ENCODE data around the gene HERC6.

HERC6 gene

DNA sequence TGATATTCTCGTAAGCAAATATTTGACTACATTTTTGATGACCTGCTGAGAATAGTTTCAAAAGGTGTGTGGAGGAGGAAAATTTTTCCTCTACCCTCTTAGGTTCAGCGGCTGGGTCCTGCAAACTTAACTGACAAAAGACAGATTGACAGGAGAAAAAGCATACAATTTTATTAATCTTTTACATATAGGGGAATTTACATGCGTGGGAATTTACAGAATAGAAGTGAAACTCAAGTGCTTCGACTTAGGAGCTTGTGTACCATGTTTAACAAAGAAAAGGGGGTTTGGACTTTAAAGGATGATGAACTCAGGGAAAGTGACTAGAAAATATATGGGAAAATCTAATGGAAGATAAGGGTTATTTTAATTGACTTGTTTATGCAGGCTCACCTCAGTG lies 2.5 kb downstream of the HERC6 start:
- H3K4me3 ChIP-seq = no peak overlapping the region
- no peak overlapping the region for H3K27ac ChIP-seq
- H3K36me3 ChIP-seq = peaks cover 0 to 2% (median 0%) of the 10 kb centered on the region in 3 donors
- intact Hi-C loops (cut with DNase I; ENCODE audit: low total_unique reads) = loop anchor here (5.0 kb wide), 1 partner anchor 71 kb away; no protein-coding TSS in a partner anchor
- H3K27me3 ChIP-seq = no peaks in the 10 kb centered on the region
- no peak for TF ChIP-seq CTCF (IDR thresholded peaks at IDR 0.05)
- no peaks in the 10 kb centered on the region for H3K4me1 ChIP-seq
- H3K9me3 ChIP-seq = no peaks in the 10 kb centered on the region
- no peak for DNase-seq

- DNase-seq = no peak
- Histone ChIP-seq H3K9me3 (no peaks in the 10 kb centered on the region), H3K27ac (peak overlapping the region in 1 of 2 donors; percentile 15), H3K27me3 (no peaks in the 10 kb centered on the region), H3K4me1 (no peaks in the 10 kb centered on the region), H3K36me3 (peaks cover 0 to 14% (median 0%) of the 10 kb centered on the region in 3 donors), H3K4me3 (no peak overlapping the region)
- TF ChIP-seq CTCF (IDR thresholded peaks at IDR 0.05) = no peak
- intact Hi-C loops (cut with DNase I; ENCODE audit: low total_unique reads) = loop anchor here (5.0 kb wide), 1 partner anchor 70 kb away; no protein-coding TSS in a partner anchor
These were observed 4.0 kb downstream of the HERC6 start for GRCh38 chr4:88382621-88383020.

DNA sequence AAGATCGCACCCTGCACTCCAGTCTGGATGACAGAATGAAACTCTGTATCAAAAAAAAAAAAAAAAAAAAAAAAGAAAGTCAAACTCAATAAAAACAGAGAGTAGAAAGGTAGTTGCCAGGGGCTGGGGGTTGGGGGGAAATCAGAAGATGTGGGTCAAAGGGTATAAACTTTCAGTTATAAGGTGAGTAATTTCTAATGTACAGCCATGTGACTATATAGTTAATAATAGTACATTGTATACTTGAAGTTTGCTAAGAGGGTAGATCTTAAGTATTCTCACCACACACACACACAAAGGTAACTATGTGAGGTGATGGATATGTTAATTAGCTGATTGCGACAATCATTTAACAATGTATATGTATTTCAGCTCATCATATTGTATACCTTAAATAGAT lies 11.5 kb downstream of the HERC6 start:
- Histone ChIP-seq H3K36me3 (peaks cover 0 to 43% (median 0%) of the 10 kb centered on the region in 3 donors), H3K9me3 (no peaks in the 10 kb centered on the region), H3K4me3 (no peak overlapping the region), H3K27me3 (no peaks in the 10 kb centered on the region), H3K27ac (no peak overlapping the region), H3K4me1 (no peaks in the 10 kb centered on the region)
- no peak for TF ChIP-seq CTCF (IDR thresholded peaks at IDR 0.05)
- DNase-seq = no peak
- intact Hi-C loops (cut with DNase I; ENCODE audit: low total_unique reads) = no loop called here

GRCh38 chr4:88391703-88392102 lies 13.1 kb downstream of the HERC6 start:
- H3K27ac ChIP-seq = no peak overlapping the region

DNA sequence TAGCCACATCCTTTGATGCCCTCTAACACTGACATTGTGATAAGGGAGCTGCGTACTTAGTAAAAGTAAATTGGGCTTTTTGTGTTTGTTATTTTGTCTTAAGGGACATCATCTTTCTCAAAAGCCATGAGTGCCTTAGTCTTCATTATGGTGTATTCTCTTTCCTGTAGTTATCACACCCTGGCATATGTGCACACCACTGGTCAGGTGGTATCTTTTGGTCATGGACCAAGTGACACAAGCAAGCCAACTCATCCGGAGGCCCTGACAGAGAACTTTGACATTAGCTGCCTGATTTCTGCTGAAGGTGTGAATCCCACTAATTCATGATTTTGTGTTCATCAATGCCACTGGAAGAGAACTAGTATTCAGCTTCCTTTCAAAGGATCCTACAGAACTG lies 18.0 kb downstream of the HERC6 start:
- H3K4me1 ChIP-seq = no peaks in the 10 kb centered on the region
- DNase-seq = no peak
- intact Hi-C loops (cut with DNase I; ENCODE audit: low total_unique reads) = no loop called here
- peaks cover 0 to 40% (median 7%) of the 10 kb centered on the region in 3 donors for H3K36me3 ChIP-seq
- no peak for TF ChIP-seq CTCF (IDR thresholded peaks at IDR 0.05)
- no peak overlapping the region for H3K4me3 ChIP-seq
- H3K27me3 ChIP-seq = no peaks in the 10 kb centered on the region
- no peak overlapping the region for H3K27ac ChIP-seq
- H3K9me3 ChIP-seq = no peaks in the 10 kb centered on the region

More at GRCh38 chr4:88391703-88392102, 13.1 kb downstream of the HERC6 start:
- intact Hi-C loops (cut with DNase I; ENCODE audit: low total_unique reads) = no loop called here
- peaks cover 0 to 39% (median 0%) of the 10 kb centered on the region in 3 donors for H3K36me3 ChIP-seq
- no peaks in the 10 kb centered on the region for H3K4me1 ChIP-seq
- no peaks in the 10 kb centered on the region for H3K9me3 ChIP-seq
- TF ChIP-seq CTCF (IDR thresholded peaks at IDR 0.05) = no peak
- H3K27me3 ChIP-seq = no peaks in the 10 kb centered on the region
- DNase-seq = no peak
- no peak overlapping the region for H3K4me3 ChIP-seq

- Histone ChIP-seq H3K4me1 (no peaks in the 10 kb centered on the region), H3K9me3 (no peaks in the 10 kb centered on the region), H3K4me3 (no peak overlapping the region), H3K36me3 (peaks cover 0 to 28% (median 7%) of the 10 kb centered on the region in 3 donors), H3K27ac (no peak overlapping the region), H3K27me3 (no peaks in the 10 kb centered on the region)
- intact Hi-C loops (cut with DNase I; ENCODE audit: low total_unique reads) = no loop called here
- no peak for TF ChIP-seq CTCF (IDR thresholded peaks at IDR 0.05)
- no peak for DNase-seq
These were observed 19.7 kb downstream of the HERC6 start for GRCh38 chr4:88398381-88398780.

Measured in tibial artery (tissue), 4 donors.